T1000 (cell line): ENCODE data around the gene TMEM238L.

Experiments
- DNase-seq: peaks from one replicate; lab custom pipeline; 2025; ENCODE audit warnings: mixed read lengths; lab: John Stamatoyannopoulos, UW

Gene TMEM238L

GRCh38 chr17:10773391-10773790 lies 30.5 kb downstream of the TMEM238L start:
- no peak for DNase-seq

DNA sequence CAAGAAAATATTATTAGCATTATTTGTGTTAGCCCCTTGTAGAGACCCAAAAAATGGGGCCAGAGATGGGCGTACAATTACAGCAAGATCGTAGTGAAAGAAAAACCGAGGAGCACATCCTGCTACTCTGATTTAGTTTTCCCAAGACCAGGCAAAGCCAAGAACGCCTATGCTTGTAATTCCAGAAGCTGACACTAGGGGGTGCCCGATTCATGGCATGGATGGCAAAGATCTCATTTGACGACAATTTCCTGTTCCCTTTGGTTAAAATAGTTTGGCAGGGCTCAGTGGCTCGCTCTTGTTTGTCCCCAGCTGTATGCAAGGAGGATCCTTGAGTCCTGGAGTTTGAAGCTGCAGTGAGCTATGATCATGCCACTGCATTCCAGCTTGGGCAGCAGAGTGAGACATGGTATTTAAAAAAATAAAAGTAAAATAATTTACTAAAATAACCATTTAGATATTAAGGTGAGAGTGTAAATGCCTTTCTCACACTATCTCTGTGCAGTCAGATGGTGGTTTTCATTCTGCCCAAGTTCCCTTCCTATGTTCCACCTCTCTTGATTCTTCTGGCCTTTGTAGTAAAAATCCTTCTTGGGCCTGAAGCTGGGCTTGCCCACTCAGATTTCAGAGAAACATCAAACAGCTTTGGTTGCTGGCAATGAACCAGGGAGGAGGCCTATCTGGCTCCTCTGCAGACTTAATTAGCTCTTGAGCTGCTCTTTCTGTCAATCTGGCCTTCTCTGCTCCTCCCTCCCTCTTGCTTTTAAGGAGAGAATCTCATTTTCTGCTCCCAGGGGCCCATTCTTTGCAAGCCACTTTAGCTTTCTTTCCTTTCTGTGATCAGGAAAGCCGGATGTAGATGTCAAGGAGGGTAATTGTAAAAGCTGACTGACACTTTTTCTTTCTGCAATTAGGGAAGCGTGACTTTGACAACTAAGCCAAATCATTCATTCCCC lies 31.2 kb downstream of the TMEM238L start:
- DNase-seq, result no peak

- no peak for DNase-seq
Measured at GRCh38 chr17:10771148-10771547, 32.8 kb downstream of the TMEM238L start.

DNA sequence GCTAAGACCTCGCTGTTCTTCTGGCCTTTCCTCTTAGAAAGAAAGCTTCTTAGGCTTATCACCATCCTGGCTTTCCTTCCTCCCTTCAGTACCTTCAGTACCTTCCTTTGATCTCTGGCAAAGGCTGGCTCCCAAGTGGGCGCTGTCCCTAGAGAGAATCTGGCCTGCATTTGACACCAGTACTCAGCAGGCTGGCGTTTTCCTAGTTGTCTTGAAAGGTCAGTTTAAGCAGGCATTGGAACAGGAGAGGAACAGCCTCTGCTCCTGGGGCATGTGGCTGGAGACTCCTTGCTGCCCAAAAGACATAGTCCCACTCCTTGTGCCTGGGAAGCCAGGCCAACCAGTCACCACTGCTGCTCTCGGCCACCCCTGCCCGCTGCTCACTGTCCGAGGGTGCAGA lies 34.1 kb downstream of the TMEM238L start:
- DNase-seq, result no peak

- no peak for DNase-seq
Measured at GRCh38 chr17:10768750-10769251, 35.1 kb downstream of the TMEM238L start.

- no peak for DNase-seq
Measured at GRCh38 chr17:10767232-10767631, 36.7 kb downstream of the TMEM238L start.

DNA sequence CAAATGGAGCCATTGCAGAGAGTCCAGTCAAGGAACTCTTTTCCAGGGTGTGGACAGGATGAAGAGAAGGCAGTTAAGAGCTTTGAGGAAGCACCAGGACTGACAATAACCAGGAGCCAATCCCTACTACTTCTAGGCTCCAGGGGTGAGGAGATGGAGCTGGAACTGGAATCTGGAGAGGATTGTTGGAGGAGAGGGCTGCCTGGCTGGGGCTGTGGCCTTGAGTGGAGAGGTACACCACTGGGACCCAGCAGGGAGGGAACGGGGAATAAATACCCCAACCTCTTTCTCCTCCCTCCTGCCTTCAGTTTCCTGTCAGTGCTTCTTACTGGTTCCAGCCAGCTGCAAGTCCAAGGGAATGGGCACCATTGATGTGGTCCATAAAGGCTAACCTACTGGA lies 41.9 kb downstream of the TMEM238L start:
- DNase-seq, result no peak

DNA sequence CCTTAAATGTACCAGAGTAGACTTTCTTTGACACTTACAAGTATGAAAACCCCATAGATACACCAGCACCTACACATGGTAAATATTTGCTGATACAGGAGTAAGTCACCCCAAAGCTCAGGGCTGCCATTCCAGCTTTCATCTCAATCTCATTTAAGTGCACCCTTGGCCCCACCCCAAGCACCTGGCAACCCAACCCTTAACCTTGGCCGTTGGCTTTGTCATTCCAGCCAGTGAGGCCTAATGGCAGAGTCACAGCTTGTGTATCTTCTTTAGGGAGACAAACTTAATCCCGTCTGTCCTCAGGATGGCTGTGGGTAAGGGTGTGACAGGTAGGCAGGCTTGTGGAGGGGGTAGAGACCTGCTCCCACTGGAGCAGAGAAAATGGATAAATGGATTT lies 42.6 kb downstream of the TMEM238L start:
- no peak for DNase-seq

GRCh38 chr17:10758062-10758461 lies 45.8 kb downstream of the TMEM238L start:
- no peak for DNase-seq

- no peak for DNase-seq
Measured at GRCh38 chr17:10757647-10758046, 46.3 kb downstream of the TMEM238L start.

- no peak for DNase-seq
Measured at GRCh38 chr17:10757067-10757466, 46.8 kb downstream of the TMEM238L start.

DNA sequence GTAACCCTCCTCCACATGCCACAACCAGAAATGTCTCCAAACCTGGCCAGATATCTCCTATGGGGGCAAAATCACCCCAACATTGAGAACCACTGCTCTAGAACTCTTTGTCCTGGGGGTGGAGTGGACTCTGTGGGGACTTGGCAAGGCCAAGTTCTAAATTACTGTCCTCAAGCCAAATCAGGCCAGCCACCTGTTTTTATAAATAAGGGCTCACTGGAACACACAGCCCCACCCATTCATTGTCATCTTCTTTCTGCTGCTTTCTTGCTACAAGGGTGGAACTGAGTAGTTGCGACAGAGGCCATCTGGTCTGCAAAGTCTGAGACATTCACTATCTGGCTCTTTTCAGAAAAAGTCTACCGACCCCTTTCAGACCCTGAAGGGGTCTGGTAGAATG lies 47.3 kb downstream of the TMEM238L start:
- no peak for DNase-seq

DNA sequence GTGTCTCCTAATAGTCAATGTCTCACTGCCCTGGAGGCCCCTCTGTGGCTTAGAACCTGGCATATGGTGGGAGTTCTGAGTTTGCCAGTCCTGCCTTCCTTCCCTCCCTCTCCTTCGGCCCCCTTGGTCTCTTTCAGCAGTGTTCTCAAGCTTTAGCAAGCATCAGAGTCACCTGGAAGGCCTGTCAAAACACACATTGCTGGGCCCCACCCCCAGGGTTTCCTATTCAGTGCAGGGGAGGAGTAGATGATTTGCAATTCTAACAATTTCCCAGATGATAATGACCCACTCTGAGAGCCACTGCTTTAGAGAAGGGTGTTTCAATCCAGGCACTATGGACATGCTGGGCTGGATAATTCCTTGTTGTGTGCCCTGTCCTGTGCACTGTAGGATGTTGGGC lies 47.7 kb downstream of the TMEM238L start:
- no peak for DNase-seq

- DNase-seq, result no peak
Measured at GRCh38 chr17:10755592-10756127, 48.2 kb downstream of the TMEM238L start.

GRCh38 chr17:10754861-10755591 lies 48.9 kb downstream of the TMEM238L start:
- no peak for DNase-seq

GRCh38 chr17:10754109-10754508 lies 49.8 kb downstream of the TMEM238L start:
- DNase-seq, result no peak

DNA sequence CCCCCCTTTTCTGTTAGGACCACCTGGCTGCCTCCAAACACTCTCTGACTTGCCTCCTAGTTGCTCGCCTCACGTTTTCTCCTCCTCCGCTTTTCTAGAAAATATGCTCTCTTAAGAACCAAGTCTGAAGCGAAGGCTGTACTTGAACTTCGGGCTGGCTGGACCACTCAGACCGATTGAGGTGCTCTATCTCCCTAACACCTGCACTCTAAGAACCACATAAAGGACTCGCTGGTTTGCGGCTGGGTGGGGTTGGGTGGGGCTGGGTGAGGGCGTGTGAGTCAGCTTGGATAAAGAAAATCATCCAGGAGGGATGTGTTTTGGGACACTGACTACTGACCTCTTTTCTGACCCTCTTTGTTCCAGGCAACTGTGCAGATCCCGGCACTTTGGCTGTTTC lies 51.2 kb downstream of the TMEM238L start:
- no peak for DNase-seq

GRCh38 chr17:10751563-10751962 lies 52.3 kb downstream of the TMEM238L start:
- DNase-seq, result no peak

DNA sequence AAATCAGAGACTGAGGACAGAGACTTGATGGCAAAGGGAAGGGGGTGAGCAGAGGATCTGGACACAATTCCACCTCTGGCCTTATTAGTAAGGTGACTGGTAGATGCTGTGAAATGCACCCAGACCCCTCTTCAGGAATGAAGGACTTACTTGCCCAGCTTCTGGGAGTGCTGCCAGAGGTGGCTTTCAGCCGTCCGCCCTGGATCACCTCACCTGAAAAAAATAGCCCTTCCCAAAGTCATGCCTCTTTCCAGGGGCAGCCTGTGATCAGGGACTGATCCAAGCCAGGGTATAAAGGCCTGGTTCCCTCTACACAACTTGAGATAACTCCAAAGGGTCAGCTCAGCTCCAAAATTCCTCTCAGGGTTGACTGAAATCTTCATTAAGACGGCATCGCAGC lies 53.7 kb downstream of the TMEM238L start:
- DNase-seq, result no peak

- DNase-seq, result no peak
Measured at GRCh38 chr17:10748531-10749181, 55.2 kb downstream of the TMEM238L start.

- DNase-seq, result no peak
Measured at GRCh38 chr17:10745231-10745630, 58.7 kb downstream of the TMEM238L start.
